Epithelial cell of esophagus (primary cell): ENCODE results near the gene UNC45A.

Experiments used
- DNase-seq: peaks from one replicate; pipeline ENCODE4 v3.0.0; 2010; ENCODE audit warnings: low read depth
- H3K4me3 ChIP-seq: 2 replicates; pipeline ENCODE4 v1.5.1; 2011; ENCODE audit warnings: mild to moderate bottlenecking, low read length, control low read depth
- CTCF ChIP-seq: IDR thresholded peaks from 2 replicates; pipeline ENCODE4 v1.5.1; 2011; ENCODE audit warnings: low read depth, mild to moderate bottlenecking, low read length, control low read depth, inconsistent platforms; ENCODE audit not compliant: insufficient read depth; ENCODE audit errors: missing control alignments

The UNC45A gene

GRCh38 chr15:90942354-90943120 is 7.5 kb downstream of the UNC45A start:
- no peak overlapping the region for H3K4me3 ChIP-seq
- no peak for TF ChIP-seq CTCF
- no peak for DNase-seq

- no peak for DNase-seq
- H3K4me3 ChIP-seq, result no peak overlapping the region
- TF ChIP-seq CTCF, result no peak
Observed at GRCh38 chr15:90945091-90945490, 10.0 kb downstream of the UNC45A start.

- H3K4me3 ChIP-seq, result no peak overlapping the region
- no peak for TF ChIP-seq CTCF
- DNase-seq, result no peak
Observed at GRCh38 chr15:90946538-90946937, 11.5 kb downstream of the UNC45A start.

GRCh38 chr15:90946941-90947576 is 12.0 kb downstream of the UNC45A start:
- TF ChIP-seq CTCF, result no peak
- DNase-seq, result no peak
- H3K4me3 ChIP-seq, result no peak overlapping the region

GRCh38 chr15:90947577-90948357 is 12.7 kb downstream of the UNC45A start:
- no peak for DNase-seq
- H3K4me3 ChIP-seq, result no peak overlapping the region
- no peak for TF ChIP-seq CTCF

GRCh38 chr15:90948506-90948905 is 13.4 kb downstream of the UNC45A start:
- no peak for TF ChIP-seq CTCF
- no peak overlapping the region for H3K4me3 ChIP-seq
- no peak for DNase-seq
